Islet precursor cell (in vitro differentiated cells): ENCODE measurements around the gene FCMR.

ENCODE experiments used
- DNase-seq: peaks from one replicate; pipeline ENCODE4 v3.0.0-alpha.2; 2018

The FCMR gene

GRCh38 chr1:206899717-206900116 lies 22.0 kb downstream of the FCMR start:
- peak; percentile 43 for DNase-seq

DNA sequence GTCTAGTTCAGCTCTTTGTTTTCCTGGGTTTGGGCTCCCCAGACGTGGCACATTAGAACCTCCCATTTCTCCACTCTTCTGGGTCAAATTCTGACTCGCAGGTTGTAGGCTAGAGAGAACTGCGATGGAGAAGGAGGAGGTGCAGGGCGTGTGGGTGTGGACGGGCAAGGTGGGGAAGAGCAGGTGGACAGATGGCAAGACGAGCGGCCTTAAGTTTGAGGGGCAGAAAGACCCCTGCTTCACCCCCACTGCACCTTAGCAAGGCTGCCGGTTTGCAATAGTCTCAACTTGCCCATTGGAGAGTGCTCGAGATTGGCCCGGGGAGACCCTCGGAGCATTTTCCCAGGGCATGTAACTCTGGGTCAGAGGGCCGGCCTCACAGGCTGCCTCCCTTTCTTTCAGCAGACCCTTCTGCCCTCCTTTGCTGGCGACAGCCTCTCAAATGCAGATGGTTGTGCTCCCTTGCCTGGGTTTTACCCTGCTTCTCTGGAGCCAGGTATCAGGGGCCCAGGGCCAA lies 22.8 kb downstream of the FCMR start:
- no peak for DNase-seq

GRCh38 chr1:206898089-206898914 lies 23.4 kb downstream of the FCMR start:
- DNase-seq, result peak; percentile 48

- DNase-seq, result peak; percentile 38
Measured at GRCh38 chr1:206897175-206897574, 24.6 kb downstream of the FCMR start, which contains the start of gene IL24. IL24 (plus strand) TSS chr1:206897443; CDS start chr1:206897833, 390 bp downstream.

DNA sequence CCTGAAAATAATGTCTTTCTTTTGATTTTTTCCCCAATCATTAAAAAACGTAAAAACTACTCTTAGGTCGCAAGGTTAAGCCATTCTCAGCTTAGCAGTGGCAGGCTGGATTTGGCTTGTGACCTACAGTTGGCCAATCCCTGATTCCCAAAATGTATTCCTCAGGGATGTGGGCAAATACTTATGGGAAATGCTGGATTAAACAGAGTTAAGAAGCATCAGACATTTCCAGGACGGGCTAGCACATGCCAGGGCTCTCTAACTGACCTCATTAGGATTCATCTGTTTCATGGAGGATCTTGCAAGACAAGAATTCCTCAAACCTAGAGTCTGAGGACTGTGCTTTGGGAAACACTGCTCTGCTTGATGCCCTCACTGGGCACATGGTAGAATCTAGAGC lies 25.5 kb downstream of the FCMR start:
- DNase-seq, result no peak

GRCh38 chr1:206895837-206896242 lies 25.9 kb downstream of the FCMR start:
- DNase-seq, result peak; percentile 56

- peak; percentile 93 for DNase-seq
Measured at GRCh38 chr1:206895325-206895724, 26.4 kb downstream of the FCMR start.

- peak; percentile 10 for DNase-seq
Measured at GRCh38 chr1:206893380-206893779, 28.4 kb downstream of the FCMR start.

GRCh38 chr1:206892351-206892984 lies 29.3 kb downstream of the FCMR start:
- DNase-seq, result peak; percentile 2

- DNase-seq, result no peak
Measured at GRCh38 chr1:206891412-206891811, 30.3 kb downstream of the FCMR start.

DNA sequence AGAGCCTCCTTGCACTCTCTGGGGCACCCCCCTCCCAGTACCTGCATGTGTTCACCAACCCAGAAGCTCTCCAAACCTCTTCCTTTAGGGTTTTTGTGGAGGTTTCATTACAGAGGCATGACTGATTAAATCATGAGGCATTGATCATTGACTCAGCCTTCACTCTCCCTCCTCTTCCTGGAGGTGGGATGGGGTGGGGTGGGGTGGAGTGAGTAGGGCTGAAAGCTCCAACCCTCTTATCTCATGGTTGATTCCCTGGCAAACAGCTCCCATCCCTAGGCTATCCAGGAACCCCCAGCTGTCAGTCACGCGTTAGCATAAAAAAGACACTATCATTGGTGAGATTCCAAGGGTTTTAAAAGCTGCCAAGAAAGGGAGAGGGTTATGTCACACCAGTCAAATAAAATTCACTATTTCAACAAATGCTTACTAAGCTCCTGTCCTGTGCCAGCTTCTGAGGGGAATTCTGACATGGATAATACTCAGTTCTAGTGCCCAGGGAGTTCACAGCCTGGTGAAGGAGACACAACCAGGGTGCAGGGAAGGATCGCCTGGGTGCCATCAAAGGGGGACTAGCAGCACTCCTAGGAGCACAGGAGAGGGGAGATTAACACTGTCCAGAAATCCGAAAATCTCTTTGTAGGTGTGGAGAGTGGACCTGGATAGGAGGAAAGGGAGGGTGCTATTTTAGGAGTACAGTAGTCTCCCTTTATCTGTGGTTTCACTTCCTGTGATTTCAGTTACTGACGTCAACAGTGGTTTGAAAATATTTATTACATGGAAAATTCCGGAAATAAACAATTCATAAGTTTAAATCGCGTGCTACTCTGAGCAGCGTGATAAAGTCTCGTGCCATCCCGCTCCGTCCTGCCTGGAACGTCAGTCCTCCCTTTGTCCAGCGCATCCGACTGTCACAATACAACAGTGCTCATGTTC lies 31.3 kb downstream of the FCMR start:
- DNase-seq, result no peak

- DNase-seq, result no peak
Measured at GRCh38 chr1:206887701-206888100, 34.0 kb downstream of the FCMR start.

DNA sequence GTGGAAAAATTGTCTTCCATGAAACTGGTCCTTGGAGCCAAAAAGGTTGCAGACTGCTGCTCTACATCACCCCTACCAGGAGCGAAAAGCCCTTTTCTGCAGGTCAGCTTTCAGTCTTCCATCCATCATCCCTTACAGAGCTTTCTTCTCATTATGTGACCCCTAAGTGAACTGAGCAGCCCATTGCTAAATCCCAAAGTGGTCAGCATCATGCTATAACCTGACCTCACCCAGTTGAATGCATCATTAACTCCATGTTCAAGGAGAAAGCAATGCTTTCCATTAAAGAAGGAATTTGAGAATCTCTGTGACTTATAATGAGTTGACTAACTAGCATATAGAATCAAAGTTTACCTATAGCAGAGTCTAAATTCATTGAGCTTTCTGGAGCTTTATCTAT lies 34.9 kb downstream of the FCMR start:
- DNase-seq, result no peak

GRCh38 chr1:206885341-206886060 lies 36.2 kb downstream of the FCMR start:
- no peak for DNase-seq

- no peak for DNase-seq
Measured at GRCh38 chr1:206883876-206884275, 37.9 kb downstream of the FCMR start.

DNA sequence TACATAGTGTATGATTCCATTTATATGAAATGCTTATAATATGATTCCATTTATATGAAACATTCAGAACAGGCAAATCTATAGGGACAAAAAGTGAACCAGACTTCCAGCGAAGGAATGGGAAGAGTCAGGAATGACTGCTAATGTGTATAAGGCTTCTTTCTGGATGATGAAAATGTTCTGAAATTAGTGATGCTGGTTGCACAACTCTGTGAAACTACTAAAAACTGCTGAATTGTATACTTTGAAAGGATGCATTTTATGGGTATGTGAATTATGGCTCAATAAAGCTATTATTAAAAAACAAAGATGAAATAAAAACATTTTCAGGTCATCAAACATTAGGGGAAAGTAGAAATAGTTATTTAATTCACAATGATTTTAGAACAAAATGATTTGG lies 38.6 kb downstream of the FCMR start:
- DNase-seq, result no peak

GRCh38 chr1:206882555-206882954 lies 39.2 kb downstream of the FCMR start:
- DNase-seq, result no peak

- no peak for DNase-seq
Measured at GRCh38 chr1:206880314-206880713, 41.4 kb downstream of the FCMR start.

DNA sequence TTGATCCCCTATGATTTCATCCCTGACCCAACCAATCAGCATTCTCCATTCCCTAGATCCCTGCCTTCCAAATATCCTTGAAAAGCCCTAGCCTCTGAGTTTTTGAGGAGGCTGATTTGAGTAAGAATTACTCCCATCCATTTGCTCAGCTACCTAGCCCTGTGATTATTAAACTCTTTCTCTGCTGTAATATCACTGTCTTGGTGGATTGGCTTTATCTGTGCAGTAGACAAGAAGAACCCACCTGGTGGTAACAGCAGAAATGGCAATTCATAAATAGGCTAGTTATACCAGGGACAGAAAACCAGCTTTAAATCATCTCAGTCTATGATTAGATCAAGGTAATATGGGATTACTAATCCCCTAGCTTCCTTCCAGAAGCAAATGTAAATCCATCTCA lies 43.3 kb downstream of the FCMR start:
- no peak for DNase-seq

- no peak for DNase-seq
Measured at GRCh38 chr1:206875752-206876377, 45.9 kb downstream of the FCMR start.

DNA sequence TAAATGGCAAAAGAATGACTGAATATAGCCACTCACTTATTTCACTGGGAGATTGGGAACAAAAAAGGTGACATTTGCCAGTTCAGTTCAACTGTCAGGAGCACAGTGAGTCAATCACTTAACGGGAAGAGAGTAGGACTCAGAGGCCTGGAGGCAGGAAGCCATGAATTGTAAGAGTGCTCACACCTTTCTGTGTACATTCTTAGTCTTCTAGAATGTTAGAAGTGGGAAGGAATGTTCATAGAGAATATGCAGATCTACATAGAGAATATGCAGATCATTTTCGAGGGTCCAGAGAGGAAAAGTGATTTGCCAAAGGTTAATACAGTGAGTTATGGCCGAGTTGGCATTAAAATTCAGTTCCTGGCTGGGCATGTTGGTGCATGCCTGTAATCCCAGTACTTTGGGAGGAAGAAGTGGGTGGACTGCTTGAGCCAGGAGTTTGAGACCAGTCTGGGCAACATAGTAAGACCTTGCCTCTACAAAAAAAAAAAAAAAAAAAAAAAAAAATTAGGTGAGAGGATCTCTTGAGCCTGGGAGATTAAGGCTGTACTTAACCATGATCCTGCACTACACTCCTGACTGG lies 48.0 kb downstream of the FCMR start:
- DNase-seq, result no peak
